Activated CD4-positive, alpha-beta T cell treated with anti-CD3 and anti-CD28 coated beads, Interleukin-10, Interleukin-2, amounts not matched to agents 100 ng/mL and 50 ng/mL, durations not matched to agents 16 hours and 8 hours (primary cell): ENCODE data around the gene ITPR2.
"Not testable (repeated sequence)": the region's sequence is repeated elsewhere in the genome, so short reads cannot be mapped to it uniquely, and the experiment has no call there.

Experiments
- DNase-seq: peaks from one replicate; pipeline ENCODE4 v3.0.0-alpha.2; 2020

The ITPR2 gene

GRCh38 chr12:26698186-26698585, 134.8 kb downstream of the ITPR2 start:
- DNase-seq, result no peak

GRCh38 chr12:26697217-26697616, 135.8 kb downstream of the ITPR2 start:
- no peak for DNase-seq

- DNase-seq, result no peak
Measured at GRCh38 chr12:26696613-26697092, 136.3 kb downstream of the ITPR2 start.

GRCh38 chr12:26696048-26696612, 136.9 kb downstream of the ITPR2 start:
- no peak for DNase-seq

DNA sequence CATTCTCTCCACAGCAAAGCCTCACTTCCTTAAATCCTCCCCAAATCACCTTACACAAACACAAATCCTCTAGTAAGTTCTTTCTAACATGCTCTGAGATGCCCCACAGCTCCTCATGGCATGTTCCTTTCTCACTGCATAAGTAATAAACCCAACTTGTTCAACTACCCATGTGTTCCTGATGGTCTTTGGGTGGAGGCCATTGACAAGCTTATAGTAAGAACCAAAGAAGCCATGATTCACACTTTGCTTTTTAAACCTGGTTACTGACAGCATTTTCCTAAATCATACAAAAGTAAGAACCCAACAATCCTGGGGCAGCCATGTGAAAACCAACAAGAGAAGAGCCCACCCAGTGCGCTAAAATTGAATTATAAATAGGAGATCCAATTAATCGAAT, 138.6 kb downstream of the ITPR2 start:
- DNase-seq, result no peak

DNA sequence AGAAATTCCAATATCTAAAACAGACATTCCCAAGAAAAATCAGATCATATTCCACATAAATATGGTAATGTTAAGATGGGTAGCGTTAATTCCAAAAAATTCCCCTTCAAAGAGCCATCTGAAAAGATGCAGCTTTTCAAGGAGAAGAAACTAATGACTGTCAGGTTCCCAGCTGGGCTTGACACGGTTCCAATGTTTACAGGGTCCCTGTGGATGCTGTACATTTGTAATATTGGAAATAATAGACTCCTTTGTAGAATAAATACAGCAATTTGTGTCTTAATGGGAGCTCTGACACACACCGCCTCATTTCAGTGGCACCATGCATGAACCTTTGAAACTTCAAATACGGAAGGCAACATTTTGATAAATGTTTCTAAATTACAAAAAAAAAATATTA, 140.6 kb downstream of the ITPR2 start:
- no peak for DNase-seq

- no peak for DNase-seq
Measured at GRCh38 chr12:26691234-26691970, 141.6 kb downstream of the ITPR2 start.

DNA sequence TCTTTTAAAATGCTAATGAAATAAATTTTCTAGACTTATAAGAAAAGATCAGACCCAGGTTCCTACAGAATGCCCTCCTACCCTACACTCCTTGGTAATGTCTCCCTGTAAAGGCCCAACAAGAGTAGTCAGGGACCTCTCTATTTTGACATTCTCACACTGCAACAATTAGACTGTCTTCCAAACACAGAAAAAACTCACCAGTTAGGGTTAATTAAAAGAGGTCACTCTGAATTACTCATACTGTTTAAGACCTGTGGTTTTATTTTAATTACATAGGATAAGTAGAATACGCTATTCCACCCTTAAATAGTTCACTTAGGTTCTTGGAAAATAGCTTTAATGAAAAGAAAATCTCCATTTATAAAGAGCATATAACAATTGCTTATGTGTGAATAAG, 142.4 kb downstream of the ITPR2 start:
- DNase-seq, result no peak

DNA sequence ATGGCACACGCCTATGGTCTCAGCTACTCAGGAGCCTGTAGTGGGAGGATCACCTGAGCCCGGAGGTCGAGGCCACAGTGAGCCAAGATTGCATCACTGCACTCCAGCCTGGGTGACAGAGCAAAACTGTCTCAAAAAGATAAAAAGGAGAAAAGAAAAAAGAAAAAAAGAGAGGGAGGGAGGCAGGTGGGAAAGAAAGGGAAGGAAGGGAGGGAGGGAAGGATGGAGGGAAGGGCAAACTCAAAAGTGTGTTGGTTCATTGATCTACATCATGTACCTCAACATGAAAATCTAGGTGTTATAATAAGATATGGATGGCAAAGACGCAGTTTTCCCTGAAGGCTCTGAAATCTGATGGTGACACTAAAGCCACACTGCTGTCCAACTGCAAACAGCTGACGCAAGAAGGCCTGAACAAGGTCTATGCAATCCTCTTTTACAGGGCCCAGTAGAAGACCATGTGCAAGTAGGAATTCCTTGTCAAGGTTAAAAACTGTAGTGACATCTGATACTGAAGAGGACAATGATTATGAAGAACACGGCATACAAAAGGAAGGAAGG, 143.6 kb downstream of the ITPR2 start:
- DNase-seq, result no peak

DNA sequence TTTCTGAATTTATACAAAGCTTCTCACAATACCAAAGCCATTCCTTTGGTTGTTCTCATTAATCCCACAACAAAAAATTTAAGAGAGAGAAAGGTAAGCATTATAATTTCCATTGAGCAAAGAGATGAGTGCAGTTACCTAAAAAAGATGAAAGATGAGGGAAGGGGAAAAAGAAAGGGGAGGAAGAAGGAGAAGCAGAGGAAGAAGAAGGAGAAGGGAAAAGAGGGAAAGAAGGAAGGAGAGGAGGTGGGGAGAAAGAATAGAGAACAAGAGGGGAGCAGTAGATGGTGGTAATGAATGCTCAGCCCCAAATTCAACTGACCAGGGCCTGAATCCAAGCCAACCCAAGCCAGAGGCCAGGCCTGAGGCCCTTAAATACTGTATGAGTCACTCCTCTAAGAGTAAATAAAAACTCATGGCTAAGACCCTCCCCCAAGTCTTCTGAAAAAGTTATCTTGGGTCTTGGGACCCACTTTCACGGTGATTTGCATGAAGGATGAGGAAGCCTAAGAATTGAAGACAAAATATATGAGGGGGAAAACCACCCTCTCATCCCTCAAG, 144.6 kb downstream of the ITPR2 start:
- no peak for DNase-seq

DNA sequence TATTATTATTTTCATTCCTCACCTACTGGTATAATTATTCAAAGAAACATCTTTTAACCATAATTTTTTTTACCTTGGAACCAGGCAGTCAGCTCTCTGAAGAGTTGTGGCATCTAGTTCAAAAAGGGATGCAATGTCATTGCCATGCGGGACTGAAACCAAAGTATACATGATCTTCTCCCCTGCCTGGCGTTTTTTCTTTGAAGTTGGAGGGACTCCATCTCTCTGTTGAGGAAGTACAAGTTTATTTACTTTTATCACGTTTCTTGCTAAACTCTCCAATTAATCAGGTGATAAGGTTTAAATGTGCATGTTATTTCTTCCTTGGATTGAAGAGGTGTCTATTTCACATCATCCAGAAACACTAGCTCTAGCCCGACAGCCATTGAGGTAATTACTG, 146.6 kb downstream of the ITPR2 start:
- no peak for DNase-seq

DNA sequence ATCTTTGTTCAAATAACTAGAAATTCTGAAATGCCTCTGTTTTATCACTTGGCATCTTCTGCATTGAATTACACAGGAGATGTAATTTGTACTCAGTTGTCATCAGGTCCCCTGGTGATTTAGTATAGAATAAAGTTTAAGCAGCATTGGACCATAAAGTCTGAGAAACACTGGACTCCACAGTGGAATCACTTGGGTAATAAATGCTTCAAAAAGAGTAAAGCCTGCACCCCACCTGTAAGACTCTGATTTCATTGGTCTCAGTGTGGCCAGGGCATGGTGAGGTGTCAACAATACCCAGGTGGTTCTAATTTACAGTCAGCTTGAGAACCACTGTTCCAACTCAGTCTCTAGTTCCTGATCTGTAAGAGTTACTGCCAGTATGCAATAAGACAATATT, 148.9 kb downstream of the ITPR2 start:
- no peak for DNase-seq

GRCh38 chr12:26683443-26683842, 149.6 kb downstream of the ITPR2 start:
- no peak for DNase-seq

GRCh38 chr12:26680727-26681455, 152.1 kb downstream of the ITPR2 start:
- no peak for DNase-seq

- no peak for DNase-seq
Measured at GRCh38 chr12:26678697-26679660, 154.0 kb downstream of the ITPR2 start.

- not testable (repeated sequence) for DNase-seq
Measured at GRCh38 chr12:26671487-26671886, 161.5 kb downstream of the ITPR2 start.

GRCh38 chr12:26668847-26669246, 164.1 kb downstream of the ITPR2 start:
- DNase-seq, result no peak

DNA sequence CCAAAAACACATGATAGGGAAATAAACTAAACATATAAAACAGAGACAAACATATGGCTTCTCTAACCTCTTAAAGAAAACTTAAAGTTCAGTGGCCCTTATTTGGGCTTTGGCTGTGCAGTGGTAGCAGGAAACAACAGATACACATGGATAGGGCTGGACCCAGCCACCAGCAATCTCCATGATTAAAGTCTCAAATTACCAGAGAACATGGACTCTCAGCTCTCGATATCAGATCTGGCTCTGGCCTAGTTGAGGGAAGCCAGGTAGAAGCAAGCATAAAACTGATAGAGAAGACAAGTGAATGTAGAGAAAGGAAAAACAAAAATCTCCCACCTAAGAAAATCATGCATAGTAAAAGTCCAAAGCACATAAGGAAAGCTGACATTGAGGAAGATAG, 164.8 kb downstream of the ITPR2 start:
- no peak for DNase-seq

DNA sequence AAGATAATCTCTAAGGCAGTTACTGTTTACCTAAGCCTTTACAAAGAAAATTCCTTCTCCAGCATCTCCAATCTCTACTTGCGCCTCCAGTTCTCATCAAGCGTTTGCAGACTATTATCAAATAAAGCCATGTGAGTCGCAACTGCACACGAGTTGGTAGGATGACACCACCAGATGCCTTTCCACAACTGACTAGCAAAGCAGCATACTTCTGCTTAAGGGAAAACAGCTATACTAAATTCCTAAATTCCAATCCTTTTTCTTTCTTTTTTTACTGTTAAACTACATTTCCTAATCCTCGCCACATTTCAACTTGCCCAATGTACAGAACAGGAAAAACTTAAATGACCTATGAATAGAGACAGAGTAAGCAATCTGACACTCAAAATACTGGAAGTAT, 166.7 kb downstream of the ITPR2 start:
- no peak for DNase-seq

DNA sequence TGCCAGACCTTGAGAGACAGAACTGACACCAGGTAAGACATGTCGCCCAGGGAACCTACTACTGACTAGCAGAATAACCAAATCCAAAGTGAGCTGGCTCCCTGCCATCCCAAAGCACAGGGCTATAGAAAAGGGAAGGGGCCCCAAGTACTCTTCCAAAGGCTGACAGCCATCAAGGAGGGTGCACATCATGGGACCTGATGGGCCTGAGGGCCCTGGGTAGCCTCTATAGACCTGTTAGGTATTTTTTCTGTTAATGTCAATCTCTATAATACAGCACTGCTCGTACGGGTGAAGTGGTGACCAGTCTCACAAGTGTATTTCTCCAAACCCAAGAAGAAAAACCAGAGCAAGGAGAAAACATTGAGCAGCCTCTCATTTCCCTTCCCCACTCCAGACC, 171.6 kb downstream of the ITPR2 start:
- no peak for DNase-seq

- DNase-seq, result no peak
Measured at GRCh38 chr12:26659930-26660329, 173.1 kb downstream of the ITPR2 start.

DNA sequence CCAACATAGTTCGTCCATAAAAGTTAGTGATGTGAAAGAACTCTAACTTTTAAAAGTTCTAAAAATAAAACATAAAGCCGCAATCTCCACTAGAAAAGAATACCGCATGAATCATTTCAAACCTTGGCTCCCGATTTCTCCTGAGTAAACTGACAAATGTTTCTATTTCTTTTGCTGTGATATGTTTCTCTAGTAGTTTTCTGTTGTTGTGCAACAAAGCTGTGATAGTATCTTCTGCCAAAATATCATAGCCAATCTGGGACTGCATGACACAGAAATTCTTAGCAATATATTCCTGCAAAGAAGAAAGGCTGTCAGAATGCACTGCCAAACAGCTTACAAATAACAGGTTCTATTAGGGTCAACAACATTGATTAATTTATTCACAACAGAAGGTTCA, 174.0 kb downstream of the ITPR2 start:
- no peak for DNase-seq
